B cell (primary cell): ENCODE results near the gene PHLDA3.

Source experiments
- CTCF ChIP-seq: fragments of 200-600 bp; IDR thresholded peaks from one replicate; pipeline ENCODE4 v1.8.0; 2022; ENCODE audit warnings: antibody characterized with exemption, mild to moderate bottlenecking
- EZH2 ChIP-seq: IDR thresholded peaks from 2 replicates; pipeline ENCODE4 v1.6.1; 2012; ENCODE audit warnings: borderline replicate concordance, low read depth, mild to moderate bottlenecking, moderate library complexity, low read length; ENCODE audit not compliant: insufficient read depth, poor library complexity, severe bottlenecking

- TF ChIP-seq EZH2: no peak
- TF ChIP-seq CTCF: no peak
Measured at GRCh38 chr1:201452866-201453265, 16.1 kb downstream of the PHLDA3 start.
